ENCODE data around the gene FAM24A.

- no peak for TF ChIP-seq CTCF (IDR thresholded peaks at IDR 0.05; ENCODE audit: insufficient read depth, low read length)
- no peak for TF ChIP-seq REST (IDR thresholded peaks at IDR 0.05; ENCODE audit: insufficient replicate concordance, low read depth)
- TF ChIP-seq POLR2AphosphoS5 (IDR thresholded peaks at IDR 0.05; ENCODE audit: low read depth), result no peak
These were observed 20.9 kb downstream of the FAM24A start for GRCh38 chr10:122931088-122931906.

Measured in HL-60 (cell line).